Activated gamma-delta T cell (primary cell): Measurements from ENCODE around the gene SCN2B.
"Not testable (repeated sequence)": the region's sequence is repeated elsewhere in the genome, so short reads cannot be mapped to it uniquely, and the experiment has no call there.

Experiments used
- DNase-seq: peaks from one replicate; lab custom pipeline; 2025; lab: John Stamatoyannopoulos, UW

Gene SCN2B

DNA sequence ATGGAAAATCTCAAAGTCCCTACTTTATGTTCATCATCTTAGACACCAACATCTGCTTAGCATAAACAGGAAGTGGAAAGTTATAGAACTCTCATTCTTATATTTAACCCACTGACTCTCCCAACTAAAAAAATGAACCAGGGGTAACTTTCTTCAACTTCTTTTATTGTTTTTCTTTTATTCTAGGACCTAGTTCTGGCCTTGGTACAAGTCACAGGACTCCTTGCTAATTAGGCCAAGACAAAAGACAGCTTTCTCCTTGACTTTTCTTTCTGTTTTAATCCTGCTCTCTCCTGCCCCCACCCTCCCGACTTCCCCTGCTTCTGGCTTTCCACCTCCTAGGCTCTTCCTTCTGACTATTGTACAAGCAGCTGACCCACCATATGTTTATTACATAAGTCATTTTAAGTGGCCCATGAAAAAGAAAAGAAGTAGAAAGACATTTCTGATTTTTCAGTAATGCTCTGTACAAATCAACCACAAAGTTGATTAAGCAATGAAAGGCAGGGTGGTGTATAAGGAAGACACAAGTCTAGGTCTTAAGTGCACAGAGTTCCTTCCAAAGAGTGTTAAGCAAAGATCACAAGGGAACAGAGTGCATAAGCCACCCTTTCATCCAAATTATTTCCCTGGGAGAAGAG is 30.1 kb upstream of the SCN2B start:
- DNase-seq, result no peak

DNA sequence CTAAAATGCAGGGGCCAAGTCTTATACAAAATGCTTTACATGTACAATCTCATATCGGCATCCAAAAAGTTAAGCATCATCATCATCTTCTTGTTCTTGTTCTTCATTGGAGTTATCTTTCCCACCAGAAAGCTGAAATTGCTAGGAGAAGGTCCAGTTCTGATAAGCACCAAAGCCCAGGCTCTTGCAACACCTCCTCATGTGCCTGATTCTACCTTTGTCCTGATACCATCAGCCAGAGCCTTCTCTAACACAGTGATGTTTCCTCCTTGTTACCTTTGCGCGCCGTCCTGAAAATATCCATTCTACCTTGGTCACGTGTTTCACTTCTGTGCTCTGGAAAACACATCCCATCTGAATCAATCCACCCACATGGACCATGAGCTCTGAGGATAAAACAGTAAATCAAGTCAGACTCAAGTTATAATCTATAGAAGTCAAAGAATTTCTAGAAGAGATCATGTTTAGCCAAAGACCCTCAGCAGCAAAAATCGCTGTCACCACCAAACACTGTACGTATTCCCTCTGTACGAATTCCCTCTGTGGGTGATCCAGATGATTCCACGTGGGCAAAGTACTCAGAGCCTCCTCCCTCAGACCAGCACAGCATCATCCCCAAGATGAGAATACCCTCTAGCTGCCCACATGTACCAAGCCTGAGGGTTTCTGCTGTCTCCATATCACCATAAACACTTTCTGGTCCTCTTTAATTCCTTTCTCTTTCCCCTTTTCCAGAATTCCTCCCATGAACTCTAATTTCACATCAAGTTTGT is 29.4 kb upstream of the SCN2B start:
- no peak for DNase-seq

DNA sequence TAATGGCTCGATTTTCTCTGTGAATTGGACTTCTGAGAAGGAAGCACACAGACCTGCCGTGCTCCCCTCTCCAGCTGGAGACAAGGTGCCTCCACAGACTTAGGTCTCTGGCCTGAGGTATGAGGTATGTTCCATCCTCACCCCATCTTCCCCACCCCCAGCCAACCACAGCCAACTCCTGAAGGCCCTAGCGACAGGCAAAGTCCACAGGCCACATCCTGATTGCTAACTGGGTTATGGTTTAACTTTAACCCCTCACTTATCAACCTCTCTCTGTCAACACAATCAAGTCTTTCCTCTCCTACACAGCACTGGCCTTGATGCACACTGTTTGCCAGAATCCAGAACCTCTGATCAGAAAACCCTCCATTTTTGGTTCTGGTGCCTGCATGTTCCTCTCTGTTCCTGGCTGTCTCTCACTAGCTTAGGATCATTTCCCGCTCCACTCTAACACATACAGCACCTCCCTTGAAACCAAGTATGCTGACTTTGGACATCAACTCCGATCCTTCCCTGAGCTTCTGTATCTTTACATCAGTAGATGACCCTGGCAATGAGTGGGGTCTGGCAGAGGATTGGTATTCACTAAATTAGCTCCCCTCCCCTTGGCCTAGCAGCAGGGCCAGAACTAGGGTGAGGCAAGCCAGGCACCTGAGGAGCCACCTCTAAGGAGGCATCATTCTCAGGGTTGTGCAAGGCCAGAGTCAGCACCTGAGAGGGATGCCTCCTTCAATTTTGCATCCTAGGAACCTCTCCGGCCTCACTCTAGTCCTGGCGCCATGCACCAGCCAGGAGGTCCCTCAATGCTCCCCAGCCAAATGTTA is 26.4 kb upstream of the SCN2B start:
- DNase-seq, result no peak

DNA sequence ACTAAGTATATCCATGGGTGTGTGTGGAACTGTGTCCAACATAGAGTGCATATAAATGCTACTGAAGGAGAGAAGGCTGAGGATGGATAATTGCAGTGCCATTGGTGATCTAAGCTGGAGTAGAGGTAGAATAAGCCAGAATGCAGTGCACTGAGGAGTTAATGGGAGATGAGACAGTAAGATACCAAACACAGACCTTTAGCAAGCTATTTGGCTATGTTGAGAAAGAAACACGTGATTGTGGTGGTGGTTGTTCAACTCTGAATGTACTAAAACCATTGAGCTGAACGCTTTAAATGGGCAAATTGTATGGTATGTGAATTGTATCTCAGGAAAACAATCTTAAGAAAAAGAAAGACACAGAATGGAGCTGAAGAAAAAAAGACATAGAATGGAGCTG is 25.5 kb upstream of the SCN2B start:
- DNase-seq, result no peak

DNA sequence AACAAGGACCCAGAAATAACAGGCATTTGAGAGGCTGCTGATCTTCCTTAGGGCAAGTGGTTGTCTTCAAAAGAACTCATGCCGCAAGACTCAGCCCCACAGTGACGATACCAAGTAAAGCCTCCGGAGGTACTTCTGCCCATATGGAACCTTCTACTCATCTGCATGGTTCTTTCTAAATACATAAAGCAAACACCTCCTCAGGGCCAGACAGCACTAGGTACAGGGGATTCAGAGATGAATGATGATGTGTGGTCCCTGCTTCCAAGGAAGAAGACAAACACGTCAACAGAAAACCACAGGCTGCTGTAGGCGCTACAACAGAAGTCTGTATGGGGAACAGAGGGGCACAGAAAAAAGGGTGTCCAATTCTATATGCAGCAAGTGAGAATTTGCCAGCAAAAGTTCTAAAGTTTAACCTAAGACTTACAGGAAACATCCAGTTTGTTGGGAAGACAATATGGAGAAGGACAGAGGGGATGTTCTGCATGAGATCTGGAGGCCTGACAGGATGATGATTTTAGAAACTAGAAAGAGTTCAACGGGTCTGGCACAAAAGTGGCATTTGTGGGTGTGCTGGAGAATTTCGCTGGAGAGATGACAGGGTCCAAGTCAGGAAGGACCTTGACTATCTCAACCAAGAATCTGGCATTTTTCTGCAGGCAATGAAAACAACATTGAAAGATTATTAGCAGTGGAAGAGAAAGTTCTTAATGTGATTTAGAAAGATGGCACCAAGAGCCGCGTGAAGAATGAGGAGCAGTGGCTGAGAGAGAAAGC is 24.7 kb upstream of the SCN2B start:
- DNase-seq, result no peak

DNA sequence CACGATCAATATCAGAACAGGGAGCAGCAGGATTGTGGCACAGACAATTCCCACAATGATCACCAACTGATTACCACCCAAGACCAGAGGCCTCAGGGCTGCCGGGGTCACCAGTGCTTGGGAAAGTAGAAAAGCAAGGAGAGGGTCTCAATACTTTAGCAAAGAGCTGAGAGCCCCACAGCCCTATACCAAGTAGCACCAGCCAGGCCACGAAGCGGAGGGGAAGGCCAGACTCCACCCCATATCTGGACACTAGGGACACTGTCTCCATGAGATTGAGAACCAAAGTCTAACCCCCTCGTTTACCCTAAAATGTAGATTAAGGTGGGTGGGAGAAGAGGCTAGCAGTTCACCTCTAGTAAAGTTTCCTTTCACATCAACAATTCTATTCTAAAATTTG is 24.1 kb upstream of the SCN2B start:
- DNase-seq, result no peak

DNA sequence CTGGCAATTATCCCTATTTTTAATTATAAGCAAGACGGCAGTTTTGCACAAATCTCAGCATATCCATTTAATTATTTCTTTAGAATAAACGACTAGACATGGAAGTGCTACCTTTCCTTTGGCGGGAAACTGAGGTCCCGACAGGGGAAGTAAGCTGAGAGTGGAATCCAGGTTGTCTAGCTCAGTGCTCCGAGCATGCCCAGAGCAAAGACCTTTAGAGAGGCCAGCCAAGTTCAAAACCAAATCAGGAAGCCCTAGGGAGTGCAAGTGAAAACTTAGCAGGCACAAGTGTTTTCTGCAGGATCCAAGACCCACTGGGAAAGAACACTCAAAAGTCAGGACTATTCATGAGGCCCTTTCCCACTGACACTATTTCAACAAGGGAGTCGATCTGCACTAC is 22.7 kb upstream of the SCN2B start:
- no peak for DNase-seq

DNA sequence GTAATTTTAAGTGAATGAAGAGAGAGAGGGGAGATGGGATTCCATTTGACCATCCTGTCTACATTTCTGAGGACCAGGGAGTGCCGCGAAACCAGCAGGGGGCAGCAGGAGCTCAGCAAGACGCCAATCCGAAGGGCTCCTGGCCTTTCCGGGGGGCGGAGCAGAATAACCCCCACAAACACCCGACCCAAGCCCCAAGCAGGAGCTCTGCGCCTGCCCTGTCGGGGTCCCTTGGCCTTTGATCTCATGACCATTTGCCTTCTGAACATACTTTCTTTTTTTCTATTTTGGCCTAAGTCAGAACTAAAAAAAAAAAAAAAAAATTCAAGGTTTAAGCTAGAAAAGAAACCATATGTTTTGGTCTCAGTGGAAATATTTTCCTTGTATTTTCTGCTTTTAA is 21.9 kb upstream of the SCN2B start:
- DNase-seq, result peak; percentile 35

DNA sequence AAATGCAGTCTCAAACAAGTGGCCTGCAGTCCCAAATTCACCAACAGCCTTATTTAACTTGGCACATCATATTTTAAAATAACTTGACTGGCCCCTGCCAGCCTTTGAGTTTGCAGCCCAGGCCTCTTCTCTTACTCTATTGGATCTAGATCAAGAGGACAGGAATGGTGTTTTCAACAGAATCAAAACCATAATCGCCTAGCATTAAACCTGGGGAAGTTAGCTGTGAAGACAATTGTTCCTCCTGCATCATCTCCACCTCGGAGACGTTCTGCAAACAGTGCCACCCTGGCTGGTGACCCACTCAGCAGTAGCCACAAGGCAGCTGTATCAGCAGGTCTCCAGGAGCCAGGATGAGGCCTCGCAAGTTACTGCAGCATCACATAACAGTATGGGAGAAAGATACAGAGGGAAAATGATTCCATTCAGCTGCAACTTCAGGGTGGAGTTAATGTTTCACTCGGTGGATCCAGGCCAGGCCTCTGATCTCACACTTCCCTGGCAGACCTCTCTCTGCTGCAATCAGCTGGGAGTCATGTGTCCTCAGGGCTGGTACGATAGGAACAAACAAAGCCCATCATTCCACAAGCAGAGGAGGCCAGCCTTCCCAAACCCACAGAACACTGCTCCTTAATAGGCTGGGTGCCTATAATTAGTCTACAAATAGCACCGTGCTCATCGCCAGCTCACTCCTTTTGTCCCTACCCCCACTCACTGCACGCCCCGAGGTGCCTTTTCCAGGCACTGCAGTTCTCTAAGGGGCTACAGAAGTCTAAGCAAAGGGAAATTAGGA is 18.6 kb upstream of the SCN2B start:
- DNase-seq, result no peak

DNA sequence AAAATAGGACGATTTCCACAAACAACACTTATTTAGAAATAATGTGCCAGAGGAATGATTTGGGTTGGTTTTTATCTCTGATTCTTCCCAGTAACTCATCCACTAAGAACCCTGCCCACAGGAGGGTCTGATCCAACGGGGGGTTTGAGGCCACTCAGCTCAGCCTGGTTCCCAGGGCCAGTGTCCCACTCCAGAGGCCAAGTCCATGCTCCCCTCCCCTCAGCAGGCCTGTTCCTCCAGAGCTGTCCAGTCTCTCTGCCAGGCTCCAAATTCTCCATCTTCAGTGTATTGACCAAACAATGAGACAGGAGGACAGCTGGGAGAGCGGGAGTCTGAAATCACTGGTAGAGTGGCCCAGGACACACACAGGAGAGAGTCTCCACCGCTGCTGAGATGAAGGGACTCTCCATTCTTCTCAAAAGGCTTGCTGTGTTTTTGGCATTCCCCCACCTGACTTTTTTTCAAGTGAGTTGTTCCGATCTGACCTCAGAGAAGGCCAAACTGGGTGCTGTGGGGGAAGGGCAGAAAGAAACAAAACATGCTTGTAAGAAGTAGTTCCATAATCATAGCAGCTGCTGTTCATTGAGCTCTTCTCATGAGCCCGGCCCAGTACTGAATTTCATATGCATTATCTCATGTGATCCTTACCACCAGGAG is 17.6 kb upstream of the SCN2B start:
- DNase-seq, result no peak

DNA sequence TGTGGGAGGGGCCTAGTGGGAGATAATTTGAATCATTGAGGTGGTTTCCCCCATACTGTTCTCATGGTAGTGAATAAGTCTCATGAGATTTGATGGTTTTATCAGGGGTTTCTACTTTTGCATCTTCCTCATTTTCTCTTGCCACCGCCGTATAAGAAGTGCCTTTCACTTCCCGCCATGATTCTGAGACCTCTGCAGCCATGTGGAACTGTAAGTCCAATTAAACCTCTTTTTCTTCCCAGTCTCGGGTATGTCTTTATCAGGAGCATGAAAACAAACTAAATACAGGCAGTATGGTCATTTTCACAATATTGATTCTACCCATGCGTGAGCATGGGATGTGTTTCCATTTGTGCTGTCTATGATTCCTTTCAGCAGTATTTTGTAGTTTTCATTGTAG is 16.4 kb upstream of the SCN2B start:
- DNase-seq, result not testable (repeated sequence)

DNA sequence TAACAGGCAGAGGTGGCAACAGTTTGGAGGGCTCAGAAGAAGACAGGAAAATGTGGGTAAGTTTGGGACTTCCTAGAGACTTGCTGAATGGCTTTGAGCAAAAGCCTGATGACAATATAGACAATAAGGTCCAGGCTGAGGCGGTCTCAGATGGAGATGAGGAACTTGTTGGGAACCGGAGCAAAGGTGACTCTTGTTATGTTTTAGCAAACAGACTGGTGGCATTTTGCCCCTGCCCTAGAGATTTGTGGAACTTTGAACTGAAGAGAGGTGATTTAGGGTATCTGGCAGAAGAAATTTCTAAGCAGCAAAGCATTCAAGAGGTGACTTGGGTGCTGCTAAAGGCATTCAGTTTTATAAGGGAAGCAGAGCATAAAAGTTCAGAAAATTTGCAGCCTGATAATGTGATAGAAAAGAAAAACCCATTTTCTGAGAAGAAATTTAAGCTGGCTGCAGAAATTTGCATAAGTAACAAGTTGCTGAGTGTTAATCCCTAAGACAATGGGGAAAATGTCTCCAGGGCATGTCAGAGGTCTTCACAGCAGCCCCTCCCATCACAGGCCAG is 14.6 kb upstream of the SCN2B start:
- not testable (repeated sequence) for DNase-seq

DNA sequence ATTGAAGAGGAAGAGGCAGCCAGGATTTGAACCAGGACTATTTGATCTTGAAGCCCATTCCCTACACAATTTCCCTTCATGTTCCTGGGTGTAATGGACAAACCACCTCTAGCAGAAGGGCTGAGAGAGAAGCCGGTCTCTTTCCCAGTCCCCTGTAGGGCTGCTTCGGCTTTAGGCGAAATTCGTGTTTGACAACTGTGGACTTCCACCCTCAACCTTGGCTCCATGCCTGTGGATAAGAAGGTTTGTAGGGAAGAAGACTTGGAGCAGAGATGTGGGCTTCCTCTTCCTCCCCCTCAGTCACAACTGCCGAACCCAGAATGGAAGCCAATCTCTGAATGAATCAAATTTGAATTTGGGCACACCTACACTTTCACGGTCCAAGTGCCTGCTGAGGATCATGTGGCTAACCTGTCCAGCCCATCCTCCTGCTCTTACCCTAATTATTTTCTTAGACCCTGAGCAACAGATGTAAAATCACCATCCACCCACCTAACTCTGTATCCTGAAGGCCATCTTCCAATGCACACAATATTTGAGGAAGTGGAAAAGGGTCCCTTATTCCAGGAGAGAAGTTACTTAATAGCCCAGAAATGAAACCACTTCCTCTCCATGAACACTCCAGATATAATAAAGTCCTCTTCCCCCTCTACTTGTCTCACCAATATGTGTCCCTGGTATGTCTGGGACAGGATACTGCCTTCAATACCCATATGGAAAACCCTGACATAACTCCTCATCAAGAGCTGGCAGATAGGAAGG is 10.1 kb upstream of the SCN2B start:
- DNase-seq, result no peak

DNA sequence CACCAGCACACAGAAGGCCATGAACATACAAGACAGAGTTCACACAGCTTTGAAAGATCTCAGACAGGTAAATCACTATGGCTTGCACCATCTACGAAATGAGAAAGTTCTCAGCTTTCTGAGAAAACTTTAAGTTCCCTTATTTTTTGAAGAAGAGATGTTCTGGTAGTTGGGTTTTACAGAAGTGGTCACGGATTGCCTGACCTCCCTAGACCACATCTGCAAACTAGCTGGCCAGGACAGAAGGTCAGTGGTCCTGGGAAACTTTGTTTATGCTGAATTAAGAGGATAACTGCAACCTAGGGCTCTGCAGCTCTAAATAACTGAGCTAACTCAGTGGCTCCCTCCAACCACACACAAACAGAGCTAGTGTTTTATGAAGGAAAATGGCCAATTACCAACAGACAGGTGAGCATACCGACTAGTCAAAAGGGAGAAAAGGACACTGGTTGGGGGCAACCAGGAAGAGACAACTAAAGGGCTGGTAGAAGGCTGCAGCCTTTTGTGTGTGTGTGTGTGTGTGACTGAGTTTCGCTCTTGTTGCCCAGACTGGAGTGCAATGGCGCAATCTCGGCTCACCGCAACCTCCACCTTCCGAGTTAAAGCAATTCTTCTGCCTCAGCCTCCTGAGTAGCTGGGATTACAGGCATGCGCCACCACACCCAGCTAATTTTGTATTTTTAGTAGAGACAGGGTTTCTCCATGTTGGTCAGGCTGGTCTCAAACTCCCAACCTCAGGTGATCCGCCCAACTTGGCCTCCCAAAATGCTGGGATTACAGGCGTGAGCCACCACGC is 8.5 kb upstream of the SCN2B start:
- no peak for DNase-seq

DNA sequence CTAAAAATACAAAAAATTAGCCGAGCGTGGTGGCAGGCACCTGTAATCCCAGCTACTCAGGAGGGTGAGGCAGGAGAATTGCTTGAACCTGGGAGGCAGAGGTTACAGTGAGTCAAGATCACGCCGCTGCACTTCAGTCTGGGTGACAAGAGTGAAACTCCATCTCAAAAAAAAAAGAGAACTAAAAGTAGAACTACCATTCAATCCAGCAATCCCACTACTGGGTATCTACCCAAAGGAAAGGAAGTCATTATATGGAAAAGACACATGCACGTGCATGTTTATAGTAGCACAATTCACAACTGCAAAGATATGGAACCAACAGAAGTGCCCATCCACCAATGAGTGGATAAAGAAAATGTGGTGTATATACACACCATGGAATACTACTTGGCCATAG is 7.3 kb upstream of the SCN2B start:
- DNase-seq, result not testable (repeated sequence)

DNA sequence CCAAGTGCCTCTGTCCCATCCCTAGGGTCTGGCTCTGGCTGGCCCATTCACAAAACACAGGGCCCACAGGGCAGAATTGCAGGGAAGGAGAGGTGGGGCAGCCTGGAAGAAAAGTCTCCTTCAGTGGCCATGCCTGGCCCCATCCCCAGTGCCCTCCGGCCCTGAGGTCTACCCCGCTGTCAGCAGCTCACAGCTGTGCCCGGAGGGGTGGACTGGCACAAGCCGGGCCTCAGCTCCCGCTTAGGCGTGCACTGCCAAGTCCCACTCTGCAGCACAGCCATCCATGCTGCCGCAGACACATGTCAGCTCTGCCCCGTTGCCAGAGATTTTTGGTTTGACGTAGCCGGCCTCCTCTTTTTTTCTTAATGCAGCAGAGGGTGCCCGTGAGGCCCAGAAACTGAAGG is 3.9 kb upstream of the SCN2B start:
- no peak for DNase-seq

DNA sequence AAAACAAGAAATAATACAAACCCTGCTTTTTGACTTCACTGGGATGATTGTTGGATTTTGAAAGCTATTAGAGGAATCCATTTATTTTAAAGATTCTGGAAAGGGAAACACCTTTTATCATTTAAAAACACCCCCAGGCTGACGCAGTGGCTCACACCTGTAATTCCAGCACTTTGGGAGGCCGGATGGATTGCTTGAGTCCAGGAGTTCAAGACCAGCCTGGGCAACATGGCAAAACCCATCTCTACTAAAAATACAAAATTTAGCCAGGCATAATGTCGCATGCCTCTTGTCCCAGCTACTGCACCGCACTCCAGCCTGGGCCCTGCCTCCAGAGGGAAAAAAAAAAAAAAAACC is 317 bp upstream of the SCN2B start:
- DNase-seq, result no peak

DNA sequence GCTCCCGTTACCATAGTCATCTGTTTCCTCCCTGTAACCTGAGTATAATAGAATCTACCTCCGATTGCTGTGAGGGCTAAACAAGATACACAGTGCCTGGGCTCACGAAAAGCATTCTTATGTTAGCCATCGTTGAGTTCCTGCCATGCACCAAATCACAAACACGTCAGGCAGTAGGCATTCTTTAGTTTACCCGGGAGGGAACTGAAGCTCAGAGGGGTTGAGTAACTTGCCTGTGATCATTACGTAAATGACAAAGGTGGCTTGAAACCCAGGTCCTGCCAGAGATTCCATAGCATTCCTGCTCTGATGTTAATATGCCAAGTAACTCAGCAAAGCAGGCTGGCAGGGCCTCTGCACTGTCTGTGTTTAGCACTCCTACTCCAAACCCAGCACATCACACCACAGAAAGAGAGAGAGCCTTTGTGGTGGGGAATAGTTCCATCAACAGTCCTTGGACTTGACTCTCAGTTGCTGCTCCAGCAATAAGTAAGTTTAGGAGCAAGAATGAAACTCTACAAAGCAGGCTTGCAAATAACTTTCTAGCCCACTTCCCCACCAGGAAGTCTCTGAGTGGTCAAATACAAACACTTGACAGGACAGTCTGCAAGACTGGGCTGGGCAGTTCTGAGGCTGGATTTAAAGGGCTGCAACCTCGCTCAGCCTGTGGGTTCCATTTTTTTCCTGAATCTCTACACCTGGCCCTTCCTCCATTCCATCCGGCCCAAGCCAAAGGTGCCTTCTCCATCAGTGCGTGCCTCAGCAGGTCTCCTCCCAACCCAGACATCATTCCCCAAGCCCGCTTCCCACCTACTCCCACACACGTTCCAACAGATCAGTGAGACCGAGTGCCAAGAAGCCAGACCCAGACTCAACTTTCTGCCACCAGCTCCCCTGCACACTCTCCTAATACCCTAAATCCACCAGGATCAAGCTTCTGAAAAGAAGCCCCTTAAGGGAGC is 1.1 kb downstream of the SCN2B start:
- no peak for DNase-seq
